ENCODE measurements around the gene SMG6.

DNA sequence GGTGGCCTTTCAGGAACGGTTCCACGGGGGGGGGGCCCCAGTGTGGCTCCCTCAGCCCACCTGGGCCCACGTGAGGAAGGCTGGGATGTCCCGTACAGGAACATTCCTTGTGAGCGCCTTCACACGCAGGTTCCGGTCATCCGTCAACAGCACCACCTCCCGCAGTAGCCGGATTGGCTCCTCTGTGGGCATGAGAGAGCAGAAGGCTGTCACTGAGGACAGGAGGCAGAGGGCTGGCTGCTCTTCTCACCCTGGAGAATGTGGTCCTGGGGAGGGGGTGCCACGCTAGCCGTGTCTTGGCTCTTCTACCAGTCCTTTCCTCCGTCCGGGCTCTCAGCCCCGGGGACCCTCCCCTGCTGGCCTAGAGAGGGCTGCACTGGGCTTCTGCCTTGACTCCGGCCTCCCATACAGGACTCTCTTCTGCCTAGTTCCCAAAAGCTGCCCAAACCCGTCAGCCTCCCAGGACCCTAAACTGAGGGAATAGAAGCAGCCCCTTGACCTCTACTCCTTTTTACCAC lies 242.1 kb downstream of the SMG6 start:
- TF ChIP-seq CTCF (IDR thresholded peaks at IDR 0.05; ENCODE audit: control extremely low read depth in 1 of 3, insufficient read depth in 1 of 3, low read depth in 1 of 3, low read length in 3 of 3) (no peak), RNF2 (IDR thresholded peaks at IDR 0.05; ENCODE audit: borderline replicate concordance, low read depth, low read length, missing control alignments, poor library complexity, severe bottlenecking) (no peak), POLR2AphosphoS5 (IDR thresholded peaks at IDR 0.05; ENCODE audit: low read depth, low read length) (no peak), POLR2A (IDR thresholded peaks at IDR 0.05; ENCODE audit: control extremely low read depth in 1 of 2, low read depth in 2 of 2, low read length in 2 of 2) (no peak), SIN3A (conservative IDR thresholded peaks at IDR 0.05 in 1 of 2, IDR thresholded peaks at IDR 0.05 in 1 of 2; ENCODE audit: low read depth in 1 of 2, low read length in 2 of 2) (no peak), CEBPB (IDR thresholded peaks at IDR 0.05; ENCODE audit: low read depth, low read length) (no peak), HDAC6 (IDR thresholded peaks at IDR 0.05; ENCODE audit: low read depth, low read length) (no peak), GTF2F1 (IDR thresholded peaks at IDR 0.05; ENCODE audit: borderline replicate concordance, low read depth, low read length) (no peak), SUZ12 (IDR thresholded peaks at IDR 0.05; ENCODE audit: low read length) (no peak), MAFK (IDR thresholded peaks at IDR 0.05; ENCODE audit: low read depth, low read length) (no peak), CBX5 (IDR thresholded peaks at IDR 0.05; ENCODE audit: low read depth, low read length) (no peak)
- TF ChIP-seq, protein P1, sequence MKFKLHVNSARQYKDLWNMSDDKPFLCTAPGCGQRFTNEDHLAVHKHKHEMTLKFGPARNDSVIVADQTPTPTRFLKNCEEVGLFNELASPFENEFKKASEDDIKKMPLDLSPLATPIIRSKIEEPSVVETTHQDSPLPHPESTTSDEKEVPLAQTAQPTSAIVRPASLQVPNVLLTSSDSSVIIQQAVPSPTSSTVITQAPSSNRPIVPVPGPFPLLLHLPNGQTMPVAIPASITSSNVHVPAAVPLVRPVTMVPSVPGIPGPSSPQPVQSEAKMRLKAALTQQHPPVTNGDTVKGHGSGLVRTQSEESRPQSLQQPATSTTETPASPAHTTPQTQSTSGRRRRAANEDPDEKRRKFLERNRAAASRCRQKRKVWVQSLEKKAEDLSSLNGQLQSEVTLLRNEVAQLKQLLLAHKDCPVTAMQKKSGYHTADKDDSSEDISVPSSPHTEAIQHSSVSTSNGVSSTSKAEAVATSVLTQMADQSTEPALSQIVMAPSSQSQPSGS (IDR thresholded peaks at IDR 0.05; ENCODE audit: low read length): no peak
